Thyroid gland (tissue), 4 donors: ENCODE measurements around the gene LRRC74B.

Source experiments
- CTCF ChIP-seq, 6 experiments: fragments of 200-600 bp in 3 of 6; fragments of 450-650 bp in 3 of 6; sonication (generic) in 3 of 6; IDR thresholded peaks; one replicate each; pipeline ENCODE4 v1.5.1; 2016 to 2019; ENCODE audit warnings: antibody characterized with exemption in 6 of 6, mild to moderate bottlenecking in 2 of 6, inconsistent platforms in 1 of 6, moderate library complexity in 1 of 6
- POLR2A ChIP-seq, 2 donors: fragments of 450-650 bp; IDR thresholded peaks; one replicate each; pipeline ENCODE4 v1.6.1; 2017; ENCODE audit warnings: antibody characterized with exemption in 2 of 2, mild to moderate bottlenecking in 2 of 2, moderate library complexity in 1 of 2

DNA sequence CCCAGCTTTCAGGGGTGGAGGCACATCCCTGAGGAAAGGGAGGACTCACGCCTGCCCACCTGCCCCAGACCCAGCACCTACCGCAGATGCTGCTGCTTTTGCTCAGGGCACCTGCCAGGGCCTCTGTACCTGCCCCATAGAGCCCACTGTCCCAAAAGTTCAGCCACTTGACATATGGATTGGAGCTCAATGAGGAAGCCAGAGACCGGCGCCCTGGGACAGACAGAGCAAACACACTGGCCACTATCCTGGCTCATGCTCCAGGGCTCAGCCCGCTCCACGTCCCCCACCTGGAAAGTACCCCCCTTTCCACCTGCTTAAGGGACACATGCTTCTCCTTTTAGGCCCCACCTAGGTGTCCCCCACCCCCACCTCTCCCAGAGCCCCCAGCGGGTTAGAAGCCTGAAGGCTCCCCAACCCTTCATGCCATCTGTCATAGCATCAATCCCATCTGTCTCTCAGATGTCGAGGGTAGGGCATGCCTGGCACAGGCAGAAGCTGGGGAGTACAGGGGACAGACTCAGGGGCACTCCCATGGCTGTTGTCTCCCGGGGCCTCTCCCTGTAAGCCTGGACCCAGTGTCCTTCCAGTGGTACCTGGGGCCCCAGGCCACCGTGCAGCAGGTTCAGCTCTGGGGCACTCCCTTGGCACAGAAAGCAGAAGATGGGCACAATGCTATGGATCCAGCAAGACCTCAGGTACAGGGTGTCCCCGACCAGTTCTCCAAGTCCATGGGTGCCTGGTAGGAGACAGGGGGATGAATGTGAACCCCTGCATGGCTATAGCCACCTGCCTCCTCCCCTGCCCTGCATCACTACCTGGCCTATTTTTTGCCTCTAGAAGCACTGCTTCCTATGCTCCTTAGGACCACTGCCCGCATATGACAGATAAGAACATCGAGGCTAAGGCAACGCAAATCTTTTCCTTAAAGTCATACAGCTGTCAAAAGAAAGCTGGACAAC is 33.0 kb upstream of the LRRC74B start:
- TF ChIP-seq POLR2A (IDR thresholded peaks at IDR 0.05): no peak
- TF ChIP-seq CTCF (IDR thresholded peaks at IDR 0.05): no peak
